GM19324 (cell line): Measurements from ENCODE around the gene MOGAT3.

Experiments used
- ATAC-seq: cut with Tn5 transposase; IDR thresholded peaks from one replicate; pipeline ENCODE4 v1.9.1; 2021; ENCODE audit warnings: mild to moderate bottlenecking, moderate library complexity; ENCODE audit not compliant: unreplicated experiment, low FRiP score

Gene MOGAT3

DNA sequence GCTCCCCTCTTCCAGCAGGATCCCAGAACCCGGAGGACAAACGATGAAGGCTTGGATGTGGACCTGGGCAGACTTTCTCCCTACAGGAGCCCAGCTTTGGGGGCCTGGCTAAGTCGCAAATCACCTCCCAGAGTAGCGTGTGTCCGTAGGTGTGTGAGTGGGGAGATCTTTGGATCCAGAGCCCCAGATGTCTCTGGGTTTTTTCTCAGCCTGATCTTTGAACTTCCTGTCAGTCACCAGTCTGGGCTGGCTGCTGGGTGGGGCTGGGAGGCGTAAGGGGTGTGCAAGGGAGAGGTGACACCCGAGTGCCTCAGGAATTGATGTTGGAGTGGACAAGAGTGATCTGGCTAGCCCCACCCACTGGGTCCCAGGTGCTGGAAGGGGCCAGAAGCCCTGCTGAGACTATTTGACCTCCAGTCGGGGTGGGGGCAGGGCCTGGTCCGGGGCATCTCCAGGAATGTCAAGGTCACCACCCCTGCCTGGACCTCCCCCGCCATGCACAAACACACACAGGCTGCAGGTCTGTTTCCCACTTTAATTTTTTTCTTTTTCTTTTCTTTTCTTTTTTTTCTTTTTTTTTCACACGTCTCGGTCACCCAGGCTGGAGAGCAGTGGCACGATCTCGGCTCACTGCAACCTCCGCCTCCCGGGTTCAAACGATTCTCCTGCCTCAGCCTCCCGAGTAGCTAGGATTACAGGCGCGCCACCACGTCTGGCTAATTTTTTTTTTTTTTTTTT, at the start of gene MOGAT3:
Gene MOGAT3, minus strand, starts transcription at position 175 of the 738 bp plus-strand sequence. CDS start 182 bp downstream, outside the sequence.
- no peak for ATAC-seq

DNA sequence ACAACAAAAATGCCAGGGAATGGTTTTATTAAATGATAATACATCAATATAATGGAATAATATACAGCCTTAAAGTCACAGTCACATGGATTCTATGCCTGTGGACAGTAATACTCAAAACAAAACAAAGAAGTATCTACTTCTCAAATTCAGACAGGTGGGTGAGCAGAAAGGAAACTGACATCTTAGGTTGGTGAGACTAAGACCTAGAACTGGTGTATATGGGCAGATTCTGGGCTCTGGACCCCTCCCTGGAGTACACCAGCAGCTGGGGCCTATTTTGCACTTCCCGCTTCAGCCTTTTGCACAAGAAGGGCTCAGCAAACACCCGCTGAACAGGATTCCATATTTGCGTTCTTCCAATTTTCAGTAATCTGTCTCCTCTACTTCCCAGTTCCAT, 49.5 kb upstream of the MOGAT3 start:
- no peak for ATAC-seq

DNA sequence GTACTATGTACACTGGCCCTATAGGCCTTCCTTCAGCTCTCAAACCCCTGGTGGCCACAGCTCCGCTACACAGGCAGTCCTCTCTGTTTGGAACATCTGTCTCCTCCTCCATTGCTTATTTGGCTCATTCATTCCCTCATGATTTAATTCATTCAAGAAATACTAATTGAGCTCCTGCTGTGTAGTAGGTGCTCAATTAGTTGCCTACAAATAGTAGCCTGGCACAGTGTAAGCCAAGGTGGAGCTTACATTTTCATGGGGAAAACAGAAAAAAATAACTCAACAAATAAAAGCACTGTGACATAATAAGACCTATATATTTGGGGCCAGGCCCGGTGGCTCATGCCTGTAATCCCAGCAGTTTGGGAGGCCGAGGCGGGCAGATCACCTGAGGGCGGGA, 47.4 kb upstream of the MOGAT3 start:
- no peak for ATAC-seq

- ATAC-seq, result no peak
Observed at GRCh38 chr7:101245147-101245668, 44.4 kb upstream of the MOGAT3 start.

GRCh38 chr7:101244375-101245146, 43.7 kb upstream of the MOGAT3 start, which contains the start of gene FIS1:
TSS of gene FIS1 (minus strand) at chr7:101245081. CDS start at chr7:101245004, 77 bp downstream.
- ATAC-seq, result peak; percentile 91

DNA sequence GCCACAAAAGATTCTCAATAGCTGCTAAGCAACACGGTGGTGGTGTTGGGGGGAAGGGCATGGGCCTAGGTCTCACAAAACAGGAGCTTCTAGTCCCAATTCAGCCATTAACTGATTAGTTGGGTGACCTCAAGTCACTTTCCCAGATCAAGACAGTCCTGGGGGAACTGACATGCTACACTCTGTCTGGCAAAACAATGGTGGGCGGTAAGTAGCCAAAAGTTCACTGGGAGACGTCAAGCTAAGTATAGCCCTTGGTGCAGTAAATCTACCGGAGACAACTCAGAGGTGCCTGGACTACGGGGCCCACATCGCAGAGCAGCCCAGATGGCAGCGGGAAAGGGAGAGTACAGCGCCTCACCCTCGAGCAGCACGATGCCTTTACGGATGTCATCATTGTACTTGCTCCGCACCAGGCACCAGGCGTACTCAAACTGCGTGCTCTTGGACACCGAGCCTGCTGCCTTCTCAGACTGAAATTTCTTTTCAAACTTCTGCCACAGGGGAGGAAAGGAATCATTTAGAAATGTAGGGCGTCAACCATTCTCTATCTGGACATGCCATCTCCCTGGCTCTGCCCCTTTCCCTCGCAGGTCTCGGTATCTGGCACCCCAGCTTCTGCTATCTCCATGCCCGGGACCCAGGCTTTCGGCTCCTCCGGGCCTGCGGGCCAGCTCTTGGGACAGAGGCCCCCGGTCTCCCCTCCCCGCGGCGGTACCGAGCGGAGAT, 43.0 kb upstream of the MOGAT3 start:
- ATAC-seq, result no peak

GRCh38 chr7:101241443-101242349, 40.9 kb upstream of the MOGAT3 start:
- no peak for ATAC-seq

- ATAC-seq, result no peak
Observed at GRCh38 chr7:101241015-101241363, 40.2 kb upstream of the MOGAT3 start.

- no peak for ATAC-seq
Observed at GRCh38 chr7:101240226-101241014, 39.6 kb upstream of the MOGAT3 start.

- ATAC-seq, result no peak
Observed at GRCh38 chr7:101239951-101240220, 39.0 kb upstream of the MOGAT3 start.

- ATAC-seq, result no peak
Observed at GRCh38 chr7:101239191-101239950, 38.5 kb upstream of the MOGAT3 start.

- no peak for ATAC-seq
Observed at GRCh38 chr7:101238226-101239182, 37.7 kb upstream of the MOGAT3 start.

GRCh38 chr7:101237206-101238067, 36.6 kb upstream of the MOGAT3 start, which contains the start of gene CLDN15:
TSS of gene CLDN15 (minus strand) at chr7:101237802. CDS start at chr7:101237581, 221 bp downstream.
- no peak for ATAC-seq

GRCh38 chr7:101236292-101236835, 35.5 kb upstream of the MOGAT3 start:
- no peak for ATAC-seq

DNA sequence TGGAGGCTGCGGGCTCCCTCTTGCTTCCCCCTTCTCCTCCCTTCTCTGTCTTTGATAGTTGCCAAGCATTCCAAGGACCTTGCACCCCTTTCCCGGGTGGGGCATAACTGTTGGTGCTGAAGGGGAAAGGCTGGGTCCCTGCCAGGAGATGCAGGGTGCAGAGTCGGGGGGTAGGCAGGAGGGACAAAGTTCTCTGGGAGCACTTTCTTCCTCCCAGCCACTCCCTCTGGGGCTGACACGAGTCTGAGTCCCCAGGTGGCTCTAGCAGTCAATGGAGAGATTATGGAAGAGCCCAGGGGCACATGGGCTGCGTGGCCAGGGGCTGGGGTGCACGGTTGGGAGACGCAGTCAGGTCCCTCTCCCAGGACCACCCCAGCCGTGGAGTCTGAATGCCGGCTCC, 34.7 kb upstream of the MOGAT3 start:
- no peak for ATAC-seq

DNA sequence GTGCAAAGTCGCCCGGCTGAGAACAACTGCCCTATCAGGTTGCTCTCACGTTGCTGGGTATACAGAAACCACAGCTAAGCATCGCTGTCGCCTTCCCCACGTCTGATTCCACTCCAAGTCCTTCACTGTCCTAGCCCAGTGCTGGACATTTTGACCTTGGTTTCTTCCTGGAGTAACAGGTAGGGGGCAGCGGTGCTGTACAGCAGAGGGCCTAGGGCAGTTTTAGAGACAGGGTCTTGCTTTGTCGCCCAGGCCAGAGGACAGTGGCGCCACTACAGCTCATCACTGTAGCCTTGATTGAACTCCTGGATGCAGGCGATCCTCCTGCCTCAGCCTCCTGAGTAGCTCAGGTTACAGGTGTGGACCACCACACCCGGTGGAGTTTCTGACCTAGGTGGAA, 34.2 kb upstream of the MOGAT3 start:
- ATAC-seq, result no peak
